Loucy (cell line): ENCODE data around the gene TOX2.

Source experiments
- EZH2phosphoT487 ChIP-seq: fragments of 200-600 bp; IDR thresholded peaks from 2 replicates; pipeline ENCODE4 v1.6.1; 2018; ENCODE audit warnings: antibody characterized with exemption, mild to moderate bottlenecking, moderate library complexity, borderline replicate concordance
- TF ChIP-seq, protein P1 (sequence below): fragments of 200-600 bp; sonication (generic); conservative IDR thresholded peaks from 2 replicates; pipeline ENCODE4 v1.5.1; 2014; ENCODE audit warnings: mild to moderate bottlenecking, antibody characterized with exemption, low read length

DNA sequence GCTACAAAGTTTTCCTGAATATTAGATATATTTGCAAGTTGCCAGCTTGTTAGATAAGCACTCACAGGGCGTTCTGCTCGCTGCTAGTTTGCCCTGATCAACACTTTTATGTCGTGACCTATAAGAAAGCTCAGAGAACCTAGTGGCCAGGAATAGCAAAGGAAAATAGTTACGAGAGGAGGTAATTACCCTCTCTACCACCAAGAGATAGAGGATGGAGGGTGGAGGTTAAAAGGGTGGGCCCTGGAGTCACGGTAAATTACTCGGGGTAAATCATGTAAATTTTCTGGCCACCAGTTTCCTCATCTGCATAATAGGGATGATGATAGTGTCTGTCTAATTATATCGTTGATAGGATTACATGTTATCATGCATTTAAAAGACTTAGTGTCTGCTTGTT is 185.2 kb downstream of the TOX2 start:
- TF ChIP-seq, protein P1, sequence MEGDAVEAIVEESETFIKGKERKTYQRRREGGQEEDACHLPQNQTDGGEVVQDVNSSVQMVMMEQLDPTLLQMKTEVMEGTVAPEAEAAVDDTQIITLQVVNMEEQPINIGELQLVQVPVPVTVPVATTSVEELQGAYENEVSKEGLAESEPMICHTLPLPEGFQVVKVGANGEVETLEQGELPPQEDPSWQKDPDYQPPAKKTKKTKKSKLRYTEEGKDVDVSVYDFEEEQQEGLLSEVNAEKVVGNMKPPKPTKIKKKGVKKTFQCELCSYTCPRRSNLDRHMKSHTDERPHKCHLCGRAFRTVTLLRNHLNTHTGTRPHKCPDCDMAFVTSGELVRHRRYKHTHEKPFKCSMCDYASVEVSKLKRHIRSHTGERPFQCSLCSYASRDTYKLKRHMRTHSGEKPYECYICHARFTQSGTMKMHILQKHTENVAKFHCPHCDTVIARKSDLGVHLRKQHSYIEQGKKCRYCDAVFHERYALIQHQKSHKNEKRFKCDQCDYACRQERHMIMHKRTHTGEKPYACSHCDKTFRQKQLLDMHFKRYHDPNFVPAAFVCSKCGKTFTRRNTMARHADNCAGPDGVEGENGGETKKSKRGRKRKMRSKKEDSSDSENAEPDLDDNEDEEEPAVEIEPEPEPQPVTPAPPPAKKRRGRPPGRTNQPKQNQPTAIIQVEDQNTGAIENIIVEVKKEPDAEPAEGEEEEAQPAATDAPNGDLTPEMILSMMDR, result no peak
- no peak for TF ChIP-seq EZH2phosphoT487
